Transverse colon (tissue), 4 donors: Measurements from ENCODE around the gene MAFG.

Source experiments
- CTCF ChIP-seq, 5 experiments: fragments of 200-600 bp in 3 of 5; fragments of 450-650 bp in 2 of 5; sonication (generic) in 3 of 5; IDR thresholded peaks; 1 replicate in 2 of 5; 2 replicates in 3 of 5; pipeline ENCODE4 v1.5.1; 2016 to 2017; ENCODE audit warnings: antibody characterized with exemption in 5 of 5, inconsistent platforms in 3 of 5, mild to moderate bottlenecking in 2 of 5, moderate library complexity in 1 of 5
- POLR2A ChIP-seq: fragments of 450-650 bp; IDR thresholded peaks from one replicate; pipeline ENCODE4 v1.6.1; 2016; ENCODE audit warnings: antibody characterized with exemption, mild to moderate bottlenecking, moderate library complexity
- POLR2AphosphoS5 ChIP-seq, 3 donors: sonication (generic); formaldehyde crosslinking; IDR thresholded peaks; one replicate each; pipeline ENCODE4 v1.6.1; 2016; ENCODE audit warnings: antibody characterized with exemption in 3 of 3

DNA sequence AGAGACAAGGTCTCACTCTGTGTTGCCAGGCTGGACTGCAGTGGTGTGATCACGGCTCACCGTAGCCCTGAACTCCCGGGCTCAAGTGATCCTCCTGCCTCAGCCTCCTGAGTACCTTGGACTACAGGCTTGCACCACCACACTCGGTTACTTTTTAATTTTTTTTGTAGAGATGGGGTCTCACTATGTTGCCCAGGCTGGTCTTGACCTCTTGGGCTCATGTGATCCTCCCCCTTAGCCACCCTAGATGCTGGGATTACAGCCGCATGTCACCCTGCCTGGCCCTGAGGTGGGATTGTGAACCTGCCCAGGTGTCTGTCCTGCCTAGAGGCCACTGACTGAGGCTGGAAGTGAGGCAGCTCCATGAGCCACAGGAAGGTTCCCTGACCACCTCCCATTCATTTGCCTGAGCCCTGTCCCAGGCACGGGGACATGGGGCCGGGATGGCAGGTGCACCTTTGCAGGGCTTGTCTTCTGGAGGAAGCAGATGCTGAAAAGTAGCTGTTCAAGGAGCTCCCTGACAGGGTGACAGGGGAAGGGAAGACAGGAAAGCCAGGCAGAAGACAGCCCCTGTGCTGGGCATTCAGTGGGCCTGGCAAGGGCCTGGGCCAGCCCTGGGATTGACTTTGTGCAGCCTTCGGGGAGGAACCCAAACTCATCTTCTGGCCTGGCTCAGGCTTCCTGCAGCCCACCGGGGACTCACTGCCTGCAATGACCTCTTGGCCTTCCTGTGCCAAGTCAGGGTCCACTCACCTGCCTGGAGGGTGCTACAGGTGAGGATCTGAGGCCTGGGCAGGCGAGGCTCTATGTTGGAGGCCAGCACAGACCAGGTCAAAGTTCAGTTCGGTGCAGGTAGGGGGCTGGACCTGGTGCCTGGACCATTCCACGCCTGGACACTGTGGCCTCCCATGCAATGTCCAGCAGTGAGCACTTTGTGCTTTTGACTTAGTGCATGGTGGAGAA lies 41.6 kb upstream of the MAFG start:
- TF ChIP-seq CTCF (IDR thresholded peaks at IDR 0.05) = no peak
- no peak for TF ChIP-seq POLR2A
- no peak for TF ChIP-seq POLR2AphosphoS5 (IDR thresholded peaks at IDR 0.05)
